Mesothelial cell of epicardium (in vitro differentiated cells): ENCODE data around the gene TICAM1. TPM values are rescaled to one million over a fixed set of nuclear protein-coding genes. Genes with fewer than 3 reads are reported as not detected.
A peak's percentile ranks its signal among the peaks of the same experiment; 100 is the strongest.
"Not testable (repeated sequence)": the region's sequence is repeated elsewhere in the genome, so short reads cannot be mapped to it uniquely, and the experiment has no call there.

Experiments
- DNase-seq, 2 experiments: peaks; one replicate each; pipeline ENCODE4 v3.0.0; 2021; ENCODE audit warnings: low spot score in 2 of 2; ENCODE audit not compliant: unreplicated experiment in 2 of 2
- H3K27ac Mint-ChIP-seq: 2 replicates; pipeline ENCODE4 v1.8.0; 2021; ENCODE audit warnings: mixed read lengths
- H3K27me3 Mint-ChIP-seq: 2 replicates; pipeline ENCODE4 v1.8.0; 2021; ENCODE audit warnings: low read depth, mixed read lengths
- H3K36me3 Mint-ChIP-seq: 2 replicates; pipeline ENCODE4 v1.8.0; 2021; ENCODE audit warnings: mixed read lengths
- H3K4me1 Mint-ChIP-seq: 2 replicates; pipeline ENCODE4 v1.8.0; 2021; ENCODE audit warnings: mixed read lengths
- H3K4me3 Mint-ChIP-seq: 2 replicates; pipeline ENCODE4 v1.8.0; 2021; ENCODE audit warnings: mild to moderate bottlenecking, moderate library complexity, mixed read lengths
- H3K9me3 Mint-ChIP-seq: 2 replicates; pipeline ENCODE4 v1.8.0; 2021; ENCODE audit warnings: mixed read lengths
- total RNA-seq: library from RNA; stranded (reverse); gene quantifications from 3 replicates; pipeline ENCODE4 v1.2.1, GENCODE V29; 2021
- TF ChIP-seq, protein P1 (sequence below): fragments of 200-600 bp; sonication (generic); IDR thresholded peaks from one replicate; pipeline ENCODE4 v1.5.0; 2021; ENCODE audit warnings: antibody characterized with exemption; ENCODE audit not compliant: unreplicated experiment

TICAM1 gene
- total RNA-seq, 1 donor from 2014 or later, result 7.6 TPM

DNA sequence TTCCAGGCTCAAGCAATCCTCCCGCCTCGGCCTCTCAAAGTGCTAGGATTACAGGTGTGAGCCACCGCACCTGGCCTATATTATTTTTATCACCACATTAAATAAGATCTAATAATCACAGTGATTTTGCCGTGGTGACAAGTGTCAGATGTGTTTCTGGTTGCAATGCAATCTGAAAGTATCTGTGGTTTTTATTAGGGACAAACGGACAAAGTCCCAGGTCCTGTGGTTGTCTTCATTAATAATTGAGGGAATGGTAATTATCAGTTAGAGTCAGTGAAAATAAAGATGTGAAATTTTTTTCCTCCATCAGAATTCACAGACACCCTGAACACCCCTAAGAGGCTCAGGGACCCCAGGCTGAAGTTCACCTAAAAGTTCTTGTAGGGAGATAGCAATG lies 1.3 kb upstream of the TICAM1 start:
- no peak for DNase-seq
- Mint-ChIP-seq H3K9me3 (no peaks in the 10 kb centered on the region), H3K27me3 (no peaks in the 10 kb centered on the region), H3K36me3 (peaks cover 5% of the 10 kb centered on the region), H3K27ac (peak overlapping the region; percentile 30), H3K4me1 (peaks cover 8% of the 10 kb centered on the region), H3K4me3 (peak overlapping the region; percentile 54)
- TF ChIP-seq, protein P1, sequence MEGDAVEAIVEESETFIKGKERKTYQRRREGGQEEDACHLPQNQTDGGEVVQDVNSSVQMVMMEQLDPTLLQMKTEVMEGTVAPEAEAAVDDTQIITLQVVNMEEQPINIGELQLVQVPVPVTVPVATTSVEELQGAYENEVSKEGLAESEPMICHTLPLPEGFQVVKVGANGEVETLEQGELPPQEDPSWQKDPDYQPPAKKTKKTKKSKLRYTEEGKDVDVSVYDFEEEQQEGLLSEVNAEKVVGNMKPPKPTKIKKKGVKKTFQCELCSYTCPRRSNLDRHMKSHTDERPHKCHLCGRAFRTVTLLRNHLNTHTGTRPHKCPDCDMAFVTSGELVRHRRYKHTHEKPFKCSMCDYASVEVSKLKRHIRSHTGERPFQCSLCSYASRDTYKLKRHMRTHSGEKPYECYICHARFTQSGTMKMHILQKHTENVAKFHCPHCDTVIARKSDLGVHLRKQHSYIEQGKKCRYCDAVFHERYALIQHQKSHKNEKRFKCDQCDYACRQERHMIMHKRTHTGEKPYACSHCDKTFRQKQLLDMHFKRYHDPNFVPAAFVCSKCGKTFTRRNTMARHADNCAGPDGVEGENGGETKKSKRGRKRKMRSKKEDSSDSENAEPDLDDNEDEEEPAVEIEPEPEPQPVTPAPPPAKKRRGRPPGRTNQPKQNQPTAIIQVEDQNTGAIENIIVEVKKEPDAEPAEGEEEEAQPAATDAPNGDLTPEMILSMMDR, result no peak

DNA sequence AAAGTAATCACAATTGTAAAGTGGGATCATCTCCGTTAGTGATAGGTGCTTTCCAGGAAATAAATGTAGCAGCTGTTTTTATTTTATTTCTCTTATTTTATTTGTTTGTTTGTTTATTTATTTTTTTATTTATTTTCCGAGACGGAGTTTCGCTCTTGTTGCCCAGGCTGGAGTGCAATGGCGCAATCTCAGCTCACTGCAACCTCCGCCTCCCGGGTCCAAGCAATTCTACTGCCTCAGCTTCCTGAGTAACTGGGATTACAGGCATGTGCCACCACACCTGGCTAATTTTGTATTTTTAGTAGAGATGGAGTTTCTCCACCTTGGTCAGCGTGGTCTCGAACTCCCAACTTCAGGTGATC lies 448 bp upstream of the TICAM1 start:
- not testable (repeated sequence) for DNase-seq
- H3K27ac Mint-ChIP-seq, result peak overlapping the region; percentile 43

GRCh38 chr19:4830768-4831265 lies 695 bp downstream of the TICAM1 start:
- no peaks in the 10 kb centered on the region for H3K9me3 Mint-ChIP-seq
- TF ChIP-seq, protein P1, result no peak
- peak overlapping the region; percentile 72 for H3K4me3 Mint-ChIP-seq
- no peaks in the 10 kb centered on the region for H3K36me3 Mint-ChIP-seq
- DNase-seq, result no peak
- peaks cover 8% of the 10 kb centered on the region for H3K4me1 Mint-ChIP-seq
- peak overlapping the region; percentile 70 for H3K27ac Mint-ChIP-seq
- no peaks in the 10 kb centered on the region for H3K27me3 Mint-ChIP-seq

More for the DNA sequence above, 448 bp upstream of the TICAM1 start:
- H3K4me1 Mint-ChIP-seq, H3K9me3 Mint-ChIP-seq, H3K27me3 Mint-ChIP-seq, H3K36me3 Mint-ChIP-seq: not testable (repeated sequence)
- peak overlapping the region; percentile 72 for H3K4me3 Mint-ChIP-seq

GRCh38 chr19:4830332-4830731 lies 1.2 kb downstream of the TICAM1 start:
- DNase-seq, result no peak
- TF ChIP-seq, protein P1, result no peak
- peaks cover 8% of the 10 kb centered on the region for H3K4me1 Mint-ChIP-seq
- H3K27ac Mint-ChIP-seq, result peak overlapping the region; percentile 70
- peak overlapping the region; percentile 72 for H3K4me3 Mint-ChIP-seq
- H3K27me3 Mint-ChIP-seq, result no peaks in the 10 kb centered on the region
- no peaks in the 10 kb centered on the region for H3K36me3 Mint-ChIP-seq
- H3K9me3 Mint-ChIP-seq, result no peaks in the 10 kb centered on the region

DNA sequence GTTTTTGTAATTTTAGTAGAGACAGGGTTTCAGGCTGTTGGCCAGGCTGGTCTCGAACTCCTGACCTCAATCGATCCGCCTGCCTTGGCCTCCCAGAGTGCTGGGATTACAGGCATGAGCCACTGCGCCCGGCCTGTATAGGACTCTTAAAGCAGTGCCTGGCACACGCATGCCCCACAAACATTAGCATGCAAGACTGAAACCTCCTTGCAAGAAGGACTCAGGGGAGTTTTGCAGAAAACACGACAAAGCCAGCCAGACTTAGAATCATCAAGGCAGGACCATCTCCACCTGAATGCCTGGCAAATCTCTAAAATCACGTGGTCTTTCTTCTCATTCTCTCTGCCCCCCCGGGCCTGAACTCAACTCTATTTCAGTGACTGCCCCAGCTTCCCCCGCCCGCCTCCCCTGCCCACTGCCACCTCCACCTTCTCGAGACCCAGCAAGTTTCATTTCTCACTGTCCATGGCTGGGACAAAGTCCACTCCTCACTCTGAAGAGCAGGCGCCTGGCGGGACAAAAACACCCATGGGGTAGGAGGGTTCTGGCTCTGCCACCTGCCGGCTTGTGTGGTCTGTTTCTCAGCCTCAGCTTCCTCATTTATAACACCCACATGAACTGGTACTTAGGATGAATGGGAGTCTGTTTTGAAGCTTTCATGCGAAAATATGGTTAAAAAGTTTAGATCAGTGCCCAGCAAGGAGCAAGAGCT lies 2.4 kb downstream of the TICAM1 start:
- Mint-ChIP-seq H3K36me3 (no peaks in the 10 kb centered on the region), H3K27ac (no peak overlapping the region), H3K27me3 (no peaks in the 10 kb centered on the region), H3K9me3 (no peaks in the 10 kb centered on the region), H3K4me3 (peak overlapping the region; percentile 9), H3K4me1 (peaks cover 8% of the 10 kb centered on the region)
- DNase-seq, result no peak
- TF ChIP-seq, protein P1, result no peak

DNA sequence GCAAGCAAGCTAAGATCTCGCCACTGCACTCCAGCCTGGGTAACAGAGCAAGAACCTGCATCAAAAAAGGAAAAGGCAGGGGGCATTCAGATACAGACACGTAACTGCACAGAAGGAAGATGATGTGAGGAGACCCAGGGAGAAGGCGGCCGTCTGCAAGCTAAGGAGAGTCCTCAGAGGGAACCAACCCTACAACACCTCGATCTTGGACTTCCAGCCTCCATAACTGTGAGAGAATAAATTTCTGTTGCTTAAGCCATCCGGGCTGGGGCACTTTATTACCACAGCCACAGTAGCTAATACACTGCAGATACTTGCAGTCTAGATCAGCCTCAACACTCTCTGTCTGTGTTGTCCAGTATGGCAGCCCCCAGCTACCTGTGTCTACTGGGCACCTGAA lies 7.9 kb downstream of the TICAM1 start:
- H3K27ac Mint-ChIP-seq, result no peak overlapping the region

GRCh38 chr19:4822354-4822753 lies 9.2 kb downstream of the TICAM1 start:
- not testable (repeated sequence) for H3K4me1 Mint-ChIP-seq, H3K9me3 Mint-ChIP-seq, H3K27ac Mint-ChIP-seq, DNase-seq, H3K27me3 Mint-ChIP-seq, H3K36me3 Mint-ChIP-seq, H3K4me3 Mint-ChIP-seq

More for the DNA sequence above, 7.9 kb downstream of the TICAM1 start:
- no peak overlapping the region for H3K4me3 Mint-ChIP-seq
- TF ChIP-seq, protein P1, result no peak
- H3K27me3 Mint-ChIP-seq, result no peaks in the 10 kb centered on the region
- no peaks in the 10 kb centered on the region for H3K4me1 Mint-ChIP-seq
- H3K9me3 Mint-ChIP-seq, result peaks cover 3% of the 10 kb centered on the region
- no peak for DNase-seq
- peaks cover 4% of the 10 kb centered on the region for H3K36me3 Mint-ChIP-seq
